GM13976 (cell line): ENCODE data around the gene NTM.
"Not testable (repeated sequence)": the region's sequence is repeated elsewhere in the genome, so short reads cannot be mapped to it uniquely, and the experiment has no call there.

Source experiments
- DNase-seq: peaks from one replicate; pipeline ENCODE4 v3.0.0; 2012; ENCODE audit warnings: low spot score
- CTCF ChIP-seq: IDR thresholded peaks from 2 replicates; pipeline ENCODE4 v1.5.1; 2012; ENCODE audit warnings: borderline replicate concordance, mild to moderate bottlenecking; ENCODE audit not compliant: insufficient read depth; ENCODE audit errors: extremely low read depth, missing control alignments, control extremely low read depth
- in situ Hi-C: fragments of 300-500 bp; cut with MboI; formaldehyde crosslinking; loops from one replicate; pipeline ENCODE4 v1.12.0; 2022; ENCODE audit warnings: low sequenced_read_pairs, mixed read lengths, inconsistent platforms; ENCODE audit not compliant: unreplicated experiment

NTM gene

GRCh38 chr11:131909426-131910177, 539.2 kb downstream of the NTM start:
- no peak for DNase-seq
- TF ChIP-seq CTCF = no peak
- in situ Hi-C loops = no loop called here

GRCh38 chr11:131910178-131910522, 539.7 kb downstream of the NTM start:
- in situ Hi-C loops = no loop called here
- no peak for DNase-seq
- TF ChIP-seq CTCF = no peak

- no peak for TF ChIP-seq CTCF
- DNase-seq = peak; percentile 42
- in situ Hi-C loops = no loop called here
Measured at GRCh38 chr11:131910523-131911387, 540.3 kb downstream of the NTM start.

GRCh38 chr11:131911388-131912032, 541.1 kb downstream of the NTM start:
- in situ Hi-C loops = not testable (repeated sequence)
- peak; percentile 38 for DNase-seq

GRCh38 chr11:131912134-131912533, 541.7 kb downstream of the NTM start:
- in situ Hi-C loops = no loop called here
- DNase-seq = no peak
- no peak for TF ChIP-seq CTCF

- no peak for DNase-seq
- TF ChIP-seq CTCF = no peak
- in situ Hi-C loops = no loop called here
Measured at GRCh38 chr11:131913267-131913666, 542.9 kb downstream of the NTM start.

- TF ChIP-seq CTCF = no peak
- in situ Hi-C loops = no loop called here
- peak; percentile 37 for DNase-seq
Measured at GRCh38 chr11:131914361-131914774, 544.0 kb downstream of the NTM start.
